SJCRH30 (cell line): ENCODE measurements around the gene CGB7. TPM values are rescaled to one million over a fixed set of nuclear protein-coding genes. Genes with fewer than 3 reads are reported as not detected.

Experiments
- total RNA-seq: library from RNA; depleted of rRNA; stranded (reverse); fragments of >200 nt; shearing (Covaris generic); gene quantifications from 2 replicates; pipeline ENCODE4 v1.2.3, GENCODE V29; 2014; rRNA removed

CGB7 gene
- total RNA-seq, 1 experiment from 2014 or later: not detected

Other genes with a start within 250 kb of the CGB7 start
- gene BCAT2, start 246.7 kb downstream of the CGB7 start, total RNA-seq: 31.7 and 36.0 TPM in 2 replicates
- not detected in 2 replicates for gene HSD17B14, start 221.3 kb downstream of the CGB7 start, total RNA-seq
- 19.3 and 26.6 TPM in 2 replicates for gene PLEKHA4, start 189.1 kb downstream of the CGB7 start, total RNA-seq
- gene PPP1R15A, start 185.3 kb downstream of the CGB7 start, total RNA-seq: 11.1 and 12.5 TPM in 2 replicates
- gene TULP2, start 159.0 kb downstream of the CGB7 start, total RNA-seq: not detected in 2 replicates
- 91.2 and 97.1 TPM in 2 replicates for gene NUCB1, start 157.4 kb downstream of the CGB7 start, total RNA-seq
- gene DHDH, start 124.0 kb downstream of the CGB7 start, total RNA-seq: not detected in 2 replicates
- gene BAX, start 102.9 kb downstream of the CGB7 start, total RNA-seq: 49.1 and 56.9 TPM in 2 replicates
- 1,133 and 1,259 TPM in 2 replicates for gene FTL, start 92.4 kb downstream of the CGB7 start, total RNA-seq
- 38.9 and 42.8 TPM in 2 replicates for gene GYS1, start 64.4 kb downstream of the CGB7 start, total RNA-seq
- 139 and 152 TPM in 2 replicates for gene RUVBL2, start 63.9 kb downstream of the CGB7 start, total RNA-seq
- not detected in 2 replicates for gene LHB, start 40.7 kb downstream of the CGB7 start, total RNA-seq
- gene CGB3, start 33.4 kb downstream of the CGB7 start, total RNA-seq: not detected in 2 replicates
- not detected in 2 replicates for gene CGB2, start 25.9 kb downstream of the CGB7 start, total RNA-seq
- gene CGB1, start 20.9 kb downstream of the CGB7 start, total RNA-seq: not detected in 2 replicates
- gene CGB5, start 13.9 kb downstream of the CGB7 start, total RNA-seq: not detected in 2 replicates
- not detected in 2 replicates for gene CGB8, start 8.6 kb downstream of the CGB7 start, total RNA-seq
- not detected in 2 replicates for gene NTF4, start 7.1 kb upstream of the CGB7 start, total RNA-seq
- not detected in 2 replicates for gene KCNA7, start 14.9 kb upstream of the CGB7 start, total RNA-seq
- gene SNRNP70, start 27.7 kb upstream of the CGB7 start, total RNA-seq: 241 and 253 TPM in 2 replicates
- 4.1 and 5.0 TPM in 2 replicates for gene LIN7B, start 56.6 kb upstream of the CGB7 start, total RNA-seq
- 0.99 and 1.7 TPM in 2 replicates for gene C19orf73, start 61.4 kb upstream of the CGB7 start, total RNA-seq
- 20.8 and 27.1 TPM in 2 replicates for gene PPFIA3, start 61.8 kb upstream of the CGB7 start, total RNA-seq
- 2.1 and 3.2 TPM in 2 replicates for gene HRC, start 97.6 kb upstream of the CGB7 start, total RNA-seq
- 1.2 and 1.8 TPM in 2 replicates for gene TRPM4, start 100.0 kb upstream of the CGB7 start, total RNA-seq